Caco-2 (cell line): ENCODE measurements around the gene LDHD. TPM values are rescaled to one million over a fixed set of nuclear protein-coding genes. Genes with fewer than 3 reads are reported as not detected.
A peak's percentile ranks its signal among the peaks of the same experiment; 100 is the strongest.

Experiments used
- BruUV-seq: library from RNA; stranded (reverse); fragments of 400-500 nt; replicated peaks from 2 replicates; lab custom pipeline; 2021; lab: Mats Ljungman, UMichigan
- CTCF ChIA-PET: fragments of 300-600 bp; sonication (Branson Sonifier 250); formaldehyde crosslinking; loops from one replicate; lab custom pipeline; 2022; ENCODE audit warnings: antibody characterized with exemption; lab: Charles Lee
- POLR2A ChIA-PET: fragments of 300-600 bp; sonication (Branson Sonifier 250); formaldehyde crosslinking; loops from one replicate; lab custom pipeline; 2022; ENCODE audit warnings: antibody characterized with exemption; lab: Charles Lee
- DNase-seq, 2 experiments: peaks; one replicate each; pipeline versions ENCODE4 v3.0.0 to v3.0.0-alpha.2; 2020 to 2022
- H3K27me3 ChIP-seq: replicated peaks from 2 replicates; pipeline ENCODE4 v1.6.0; 2011; ENCODE audit warnings: low read length; ENCODE audit not compliant: control insufficient read depth, insufficient read depth
- H3K36me3 ChIP-seq: 2 replicates; pipeline ENCODE4 v1.5.1; 2011; ENCODE audit warnings: low read length; ENCODE audit not compliant: control insufficient read depth, insufficient read depth
- H3K4me1 ChIP-seq: fragments of 250-450 bp; sonication (Bioruptor Pico); 2 replicates; pipeline ENCODE4 v1.5.1; 2020; ENCODE audit warnings: mild to moderate bottlenecking
- H3K4me3 ChIP-seq: 2 replicates; pipeline ENCODE4 v1.5.1; 2011; ENCODE audit warnings: low read depth, mild to moderate bottlenecking, control low read depth, low read length
- H3K9me3 ChIP-seq: fragments of 250-450 bp; sonication (Bioruptor Pico); 2 replicates; pipeline ENCODE4 v1.5.1; 2020; ENCODE audit warnings: mild to moderate bottlenecking, moderate library complexity
- H3K27ac Mint-ChIP-seq: one replicate; pipeline ENCODE4 v1.8.0; 2022; ENCODE audit warnings: mixed read lengths; ENCODE audit not compliant: unreplicated experiment
- H3K27me3 Mint-ChIP-seq: one replicate; pipeline ENCODE4 v1.8.0; 2022; ENCODE audit warnings: mixed read lengths; ENCODE audit not compliant: insufficient read depth, unreplicated experiment
- H3K36me3 Mint-ChIP-seq: one replicate; pipeline ENCODE4 v1.8.0; 2022; ENCODE audit warnings: mild to moderate bottlenecking, mixed read lengths; ENCODE audit not compliant: insufficient read depth, unreplicated experiment
- H3K4me1 Mint-ChIP-seq: one replicate; pipeline ENCODE4 v1.8.0; 2022; ENCODE audit warnings: low read depth, mixed read lengths; ENCODE audit not compliant: unreplicated experiment
- H3K4me3 Mint-ChIP-seq: one replicate; pipeline ENCODE4 v1.8.0; 2022; ENCODE audit warnings: mild to moderate bottlenecking, moderate library complexity, mixed read lengths; ENCODE audit not compliant: unreplicated experiment
- H3K9me3 Mint-ChIP-seq: one replicate; pipeline ENCODE4 v1.8.0; 2022; ENCODE audit warnings: mixed read lengths; ENCODE audit not compliant: unreplicated experiment
- intact Hi-C: fragments of 100-400 bp; cut with micrococcal nuclease; formaldehyde crosslinking; loops from one replicate; pipeline ENCODE4 v1.10.0; 2022; ENCODE audit not compliant: unreplicated experiment
- total RNA-seq: library from RNA; stranded (reverse); gene quantifications from 2 replicates; pipeline ENCODE4 v1.2.3, GENCODE V29; 2022
- TF ChIP-seq, protein P1 (sequence below), 2 experiments: fragments of 200-600 bp in 1 of 2; IDR thresholded peaks; 1 replicate in 1 of 2; 2 replicates in 1 of 2; pipeline versions ENCODE4 v1.5.1 to v1.8.0; 2011 to 2022; ENCODE audit warnings: antibody characterized with exemption in 1 of 2, control low read depth in 1 of 2, inconsistent platforms in 1 of 2, low read depth in 1 of 2, low read length in 1 of 2, mild to moderate bottlenecking in 1 of 2, moderate library complexity in 1 of 2; ENCODE audit not compliant: insufficient read depth in 1 of 2, severe bottlenecking in 1 of 2, unreplicated experiment in 1 of 2

LDHD gene
- total RNA-seq, 1 experiment from 2014 or later = 4.1 TPM

DNA sequence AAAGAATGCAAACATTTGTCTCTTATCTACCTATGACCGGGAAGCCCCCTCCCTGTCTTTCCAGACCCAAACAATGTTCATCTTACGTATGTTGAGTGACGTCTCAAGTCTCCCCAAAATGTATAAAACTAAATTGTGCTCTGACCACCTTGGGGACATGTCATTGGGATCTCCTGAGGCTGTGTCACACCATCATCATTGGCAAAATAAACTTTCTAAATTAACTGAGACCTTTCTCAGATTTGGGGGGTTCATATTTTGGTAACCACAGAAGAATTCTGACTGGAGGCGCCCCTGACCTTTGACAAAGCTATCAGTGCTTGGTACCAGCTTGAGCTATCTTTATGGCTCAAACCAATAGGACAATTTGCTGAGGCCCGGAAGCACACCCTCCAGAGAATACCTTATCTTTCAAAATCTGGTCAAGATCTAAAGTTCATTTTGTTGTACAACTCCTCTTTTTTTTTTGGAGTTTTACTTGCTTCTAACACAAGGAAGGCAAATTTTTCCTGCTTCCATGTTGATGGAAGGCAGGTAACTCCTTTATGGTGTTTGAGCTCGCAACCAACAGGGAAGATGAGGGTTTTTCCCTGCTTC, 2.5 kb upstream of the LDHD start:
- Mint-ChIP-seq H3K27ac (peak overlapping the region; percentile 67), H3K36me3 (peaks cover 27% of the 10 kb centered on the region), H3K27me3 (no peaks in the 10 kb centered on the region), H3K4me3 (peak overlapping the region; percentile 66), H3K9me3 (peaks cover 17% of the 10 kb centered on the region), H3K4me1 (peaks cover 25% of the 10 kb centered on the region)
- no TSS peak for BruUV-seq
- Histone ChIP-seq H3K36me3 (peaks cover 1% of the 10 kb centered on the region), H3K4me3 (peak overlapping the region; percentile 40), H3K27me3 (no peaks in the 10 kb centered on the region), H3K9me3 (peaks cover 26% of the 10 kb centered on the region), H3K4me1 (peaks cover 37% of the 10 kb centered on the region)
- CTCF ChIA-PET = interaction anchor here (1.1 to 1.2 kb wide), 2 partner anchors 12 to 134 kb away, joined by 3 to 5 read pairs; partner anchors contain the start of gene WDR59
- POLR2A ChIA-PET = interaction anchor here (0.7 to 1.0 kb wide), 2 partner anchors 134 to 186 kb away, joined by 5 to 6 read pairs; partner anchors contain the start of gene WDR59
- TF ChIP-seq, protein P1, sequence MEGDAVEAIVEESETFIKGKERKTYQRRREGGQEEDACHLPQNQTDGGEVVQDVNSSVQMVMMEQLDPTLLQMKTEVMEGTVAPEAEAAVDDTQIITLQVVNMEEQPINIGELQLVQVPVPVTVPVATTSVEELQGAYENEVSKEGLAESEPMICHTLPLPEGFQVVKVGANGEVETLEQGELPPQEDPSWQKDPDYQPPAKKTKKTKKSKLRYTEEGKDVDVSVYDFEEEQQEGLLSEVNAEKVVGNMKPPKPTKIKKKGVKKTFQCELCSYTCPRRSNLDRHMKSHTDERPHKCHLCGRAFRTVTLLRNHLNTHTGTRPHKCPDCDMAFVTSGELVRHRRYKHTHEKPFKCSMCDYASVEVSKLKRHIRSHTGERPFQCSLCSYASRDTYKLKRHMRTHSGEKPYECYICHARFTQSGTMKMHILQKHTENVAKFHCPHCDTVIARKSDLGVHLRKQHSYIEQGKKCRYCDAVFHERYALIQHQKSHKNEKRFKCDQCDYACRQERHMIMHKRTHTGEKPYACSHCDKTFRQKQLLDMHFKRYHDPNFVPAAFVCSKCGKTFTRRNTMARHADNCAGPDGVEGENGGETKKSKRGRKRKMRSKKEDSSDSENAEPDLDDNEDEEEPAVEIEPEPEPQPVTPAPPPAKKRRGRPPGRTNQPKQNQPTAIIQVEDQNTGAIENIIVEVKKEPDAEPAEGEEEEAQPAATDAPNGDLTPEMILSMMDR (IDR thresholded peaks at IDR 0.05; ENCODE audit: insufficient read depth in 1 of 2, low read depth in 1 of 2, low read length in 1 of 2, severe bottlenecking in 1 of 2, unreplicated experiment in 1 of 2) = no peak
- intact Hi-C loops = no loop called here
- peak; percentile 42 to 74 for DNase-seq

DNA sequence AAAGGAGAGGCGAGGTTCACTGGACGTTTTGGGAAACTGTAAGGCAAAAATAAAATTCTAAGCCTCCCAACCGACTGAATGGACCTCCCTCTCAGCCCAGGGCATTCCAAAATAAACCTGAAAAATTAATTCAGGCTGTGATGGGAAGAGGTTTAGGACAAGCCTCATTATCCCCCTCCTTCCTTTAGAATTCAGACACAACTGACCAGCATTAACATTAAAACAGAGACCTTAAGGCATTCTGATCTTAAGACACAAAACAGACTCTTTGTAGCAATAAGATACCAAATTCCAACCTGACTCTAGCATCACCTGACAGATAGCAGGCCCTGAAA, 298 bp upstream of the LDHD start:
- peaks cover 10% of the 10 kb centered on the region for H3K9me3 Mint-ChIP-seq
- H3K4me1 Mint-ChIP-seq = peaks cover 35% of the 10 kb centered on the region
- H3K36me3 ChIP-seq = peaks cover 1% of the 10 kb centered on the region; the same call in 1 of the 2 replicates
- peak overlapping the region; percentile 74 for H3K27ac Mint-ChIP-seq
- H3K4me3 ChIP-seq = no peak overlapping the region
- H3K27me3 Mint-ChIP-seq = no peaks in the 10 kb centered on the region
- BruUV-seq = no TSS peak
- H3K27me3 ChIP-seq = no peaks in the 10 kb centered on the region
- CTCF ChIA-PET = no interaction called here
- peak overlapping the region; percentile 65 for H3K4me3 Mint-ChIP-seq
- TF ChIP-seq, protein P1 (IDR thresholded peaks at IDR 0.05; ENCODE audit: insufficient read depth in 1 of 2, low read depth in 1 of 2, low read length in 1 of 2, severe bottlenecking in 1 of 2, unreplicated experiment in 1 of 2) = no peak
- H3K36me3 Mint-ChIP-seq = peaks cover 47% of the 10 kb centered on the region
- H3K4me1 ChIP-seq = peaks cover 39% of the 10 kb centered on the region
- DNase-seq = no peak
- H3K9me3 ChIP-seq = peaks cover 14% of the 10 kb centered on the region
- POLR2A ChIA-PET = no interaction called here
- intact Hi-C loops = no loop called here

DNA sequence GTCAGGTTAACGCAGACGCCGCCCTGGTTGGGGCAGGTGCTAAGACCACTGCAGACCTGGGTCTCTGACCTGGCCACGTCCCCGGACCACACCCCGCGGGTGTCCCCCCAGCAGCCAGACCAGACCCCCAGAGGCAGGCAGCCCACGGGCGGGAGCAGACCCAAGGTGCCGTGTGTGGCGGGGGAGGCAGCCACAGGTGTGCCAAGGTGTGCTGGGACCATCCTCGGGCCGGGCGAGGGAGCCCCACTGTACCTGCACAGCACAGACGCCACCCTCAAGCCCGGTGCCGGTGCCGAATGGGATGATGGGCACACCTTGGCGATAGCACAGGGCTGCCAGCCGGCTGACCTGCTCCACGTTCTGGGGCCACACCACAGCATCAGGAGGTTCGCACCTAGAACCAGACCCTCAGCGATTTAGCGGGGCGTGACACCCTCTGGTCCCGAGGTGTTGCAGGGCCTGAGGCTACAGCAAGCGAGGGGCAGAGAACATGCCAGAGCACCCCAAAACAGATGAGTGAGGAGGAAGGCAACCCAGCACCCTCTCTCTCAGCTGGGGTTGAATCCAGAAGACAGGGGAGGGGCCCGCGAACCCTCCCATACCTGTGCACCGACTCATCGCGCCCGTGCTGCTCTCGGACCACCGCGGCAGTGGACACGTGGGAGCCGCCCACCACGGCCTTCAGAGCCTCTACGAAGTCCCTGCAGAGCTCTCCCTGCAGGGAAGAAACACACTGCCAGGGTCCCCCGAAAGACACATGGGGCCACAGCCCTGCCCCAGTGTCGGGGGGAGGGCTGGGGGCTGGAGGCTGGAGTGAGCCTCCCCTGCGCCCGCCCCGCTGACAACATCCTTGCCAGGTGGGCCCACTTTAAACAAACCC, 1.4 kb downstream of the LDHD start:
- Mint-ChIP-seq H3K27me3 (no peaks in the 10 kb centered on the region), H3K9me3 (no peaks in the 10 kb centered on the region), H3K4me3 (no peak overlapping the region), H3K27ac (peak overlapping the region; percentile 74), H3K4me1 (peaks cover 46% of the 10 kb centered on the region), H3K36me3 (peaks cover 61% of the 10 kb centered on the region)
- no TSS peak for BruUV-seq
- Histone ChIP-seq H3K9me3 (no peaks in the 10 kb centered on the region), H3K27me3 (no peaks in the 10 kb centered on the region), H3K4me1 (peaks cover 55% of the 10 kb centered on the region), H3K4me3 (no peak overlapping the region), H3K36me3 (peaks cover 1% of the 10 kb centered on the region; the same call in 1 of the 2 replicates)
- TF ChIP-seq, protein P1 (IDR thresholded peaks at IDR 0.05; ENCODE audit: insufficient read depth in 1 of 2, low read depth in 1 of 2, low read length in 1 of 2, severe bottlenecking in 1 of 2, unreplicated experiment in 1 of 2) = no peak
- POLR2A ChIA-PET = no interaction called here
- DNase-seq = no peak
- CTCF ChIA-PET = no interaction called here
- intact Hi-C loops = no loop called here
